GM12875 (cell line): Measurements from ENCODE around the gene LRCH1.

ENCODE experiments used
- H3K4me3 ChIP-seq: one replicate; pipeline ENCODE4 v1.5.1; 2011; ENCODE audit warnings: low read depth, low read length, control low read depth
- CTCF ChIP-seq: IDR thresholded peaks from 2 replicates; pipeline ENCODE4 v1.5.1; 2011; ENCODE audit warnings: low read depth, mild to moderate bottlenecking, control low read depth, inconsistent platforms, low read length, moderate library complexity, borderline replicate concordance; ENCODE audit not compliant: insufficient read depth

LRCH1 gene

GRCh38 chr13:46519182-46519581 lies 33.8 kb upstream of the LRCH1 start:
- TF ChIP-seq CTCF = no peak
- no peak overlapping the region for H3K4me3 ChIP-seq

- no peak for TF ChIP-seq CTCF
- no peak overlapping the region for H3K4me3 ChIP-seq
Measured at GRCh38 chr13:46520166-46520565, 32.8 kb upstream of the LRCH1 start.

- no peak for TF ChIP-seq CTCF
- no peak overlapping the region for H3K4me3 ChIP-seq
Measured at GRCh38 chr13:46521486-46521885, 31.5 kb upstream of the LRCH1 start.

- H3K4me3 ChIP-seq = no peak overlapping the region
- TF ChIP-seq CTCF = no peak
Measured at GRCh38 chr13:46521921-46522747, 30.8 kb upstream of the LRCH1 start.

GRCh38 chr13:46522748-46523030 lies 30.3 kb upstream of the LRCH1 start:
- no peak overlapping the region for H3K4me3 ChIP-seq
- TF ChIP-seq CTCF = no peak

GRCh38 chr13:46523972-46524752 lies 28.8 kb upstream of the LRCH1 start:
- no peak overlapping the region for H3K4me3 ChIP-seq
- no peak for TF ChIP-seq CTCF

- no peak for TF ChIP-seq CTCF
- no peak overlapping the region for H3K4me3 ChIP-seq
Measured at GRCh38 chr13:46526100-46526735, 26.8 kb upstream of the LRCH1 start.
